Stimulated activated CD4-positive, alpha-beta T cell treated with anti-CD3 and anti-CD28 coated beads, Interleukin-2, amount 100 ng/mL, for 4 hours (primary cell): ENCODE measurements around the gene TBKBP1.

ENCODE experiments used
- DNase-seq: peaks from one replicate; pipeline ENCODE4 v3.0.0-alpha.2; 2020; ENCODE audit warnings: low read depth

TBKBP1 gene

DNA sequence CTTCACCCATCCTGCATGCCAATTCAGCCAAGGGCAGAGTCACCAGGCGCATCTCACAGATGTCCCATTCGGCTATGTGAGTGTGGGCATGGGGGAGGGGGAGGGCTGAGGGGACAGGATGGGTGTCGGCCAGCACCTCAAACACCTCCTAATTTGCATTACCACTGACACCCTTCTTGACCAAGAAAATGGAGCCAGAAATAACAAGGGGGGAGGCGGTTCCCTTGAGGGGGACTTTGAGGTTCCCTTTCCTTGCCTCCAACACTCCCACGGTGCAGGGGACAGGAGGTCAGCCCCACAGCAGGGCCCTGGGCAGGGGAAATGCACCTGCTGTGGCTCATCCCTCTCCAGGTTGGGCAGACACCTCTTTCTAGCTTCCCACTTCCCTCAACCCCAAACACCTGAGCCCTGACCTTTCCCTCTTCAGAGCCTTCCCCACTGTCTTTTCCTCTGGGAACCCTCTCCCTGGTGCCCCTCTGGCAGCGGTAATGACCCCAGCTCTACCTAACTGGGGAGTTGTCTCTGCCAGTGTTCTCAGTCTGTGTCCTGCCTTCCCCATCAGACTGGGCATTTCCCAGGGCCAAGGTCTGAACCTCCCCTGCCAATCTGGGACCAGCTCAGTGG lies 20.9 kb downstream of the TBKBP1 start:
- no peak for DNase-seq

GRCh38 chr17:47715669-47716325 lies 21.8 kb downstream of the TBKBP1 start:
- DNase-seq = no peak

DNA sequence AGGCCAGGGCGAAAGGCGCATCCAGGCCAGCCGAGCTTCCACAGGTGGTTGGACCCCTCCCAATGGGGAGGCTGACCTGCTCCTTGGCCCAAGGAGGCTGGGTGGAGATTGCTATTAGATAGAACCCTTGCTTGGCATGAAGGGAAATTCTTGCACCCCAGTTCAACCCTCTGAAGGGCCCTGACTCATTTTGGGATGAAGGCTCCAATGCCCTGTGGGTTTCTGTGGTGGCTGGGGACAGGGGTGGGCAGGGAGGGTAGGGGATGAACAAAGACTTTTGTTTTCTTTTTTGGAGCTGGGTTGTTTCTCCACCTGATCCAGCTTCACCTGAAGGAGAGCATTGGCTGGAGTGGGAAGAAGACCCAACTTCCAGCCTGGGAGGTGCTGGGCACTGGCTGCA lies 22.4 kb downstream of the TBKBP1 start:
- DNase-seq = no peak

DNA sequence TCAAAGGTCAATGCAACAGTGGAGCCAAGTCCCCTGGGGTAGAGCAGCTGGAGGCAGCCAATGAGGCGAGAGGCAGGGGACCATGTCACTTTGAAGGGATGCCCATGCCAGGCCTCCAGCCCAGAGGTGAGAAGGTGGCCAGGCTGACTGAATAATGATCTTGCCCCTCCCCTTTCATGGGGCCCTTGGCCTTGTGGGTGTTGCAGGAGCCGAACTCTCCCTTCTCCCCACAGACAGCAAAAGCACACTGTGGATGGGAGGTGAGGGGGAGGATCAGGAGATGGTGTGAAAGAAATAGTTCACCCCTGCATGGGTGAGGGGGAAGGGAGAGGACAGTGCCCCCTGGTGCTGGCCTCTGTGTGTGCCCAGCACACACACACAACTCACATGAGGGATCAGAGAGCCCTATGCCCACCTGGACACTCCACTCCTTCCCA lies 23.3 kb downstream of the TBKBP1 start:
- peak; percentile 65 for DNase-seq

GRCh38 chr17:47717979-47718621 lies 24.1 kb downstream of the TBKBP1 start:
- peak; percentile 81 for DNase-seq

GRCh38 chr17:47718634-47719405 lies 24.9 kb downstream of the TBKBP1 start:
- no peak for DNase-seq

GRCh38 chr17:47719411-47720152 lies 25.6 kb downstream of the TBKBP1 start:
- DNase-seq = peak; percentile 72

DNA sequence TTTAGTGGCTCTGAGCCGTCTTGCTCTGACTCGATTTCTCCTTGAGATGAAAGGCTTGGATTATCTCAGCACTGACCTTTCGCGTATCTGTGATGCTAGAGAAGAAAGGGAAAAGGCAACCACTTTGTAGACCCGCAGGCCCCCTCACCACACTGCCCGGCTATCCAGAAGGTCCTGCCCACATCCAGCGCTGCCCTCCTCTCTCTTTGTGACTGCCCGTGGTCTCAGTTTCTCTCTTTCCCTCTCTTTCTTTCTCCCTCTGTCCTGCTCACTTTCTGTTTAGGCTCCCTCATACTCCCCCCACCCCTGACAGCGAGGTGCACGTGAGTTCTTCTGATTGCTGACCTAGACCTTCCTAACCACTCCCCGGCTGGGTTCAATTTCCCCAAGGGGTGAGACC lies 26.2 kb downstream of the TBKBP1 start:
- no peak for DNase-seq

DNA sequence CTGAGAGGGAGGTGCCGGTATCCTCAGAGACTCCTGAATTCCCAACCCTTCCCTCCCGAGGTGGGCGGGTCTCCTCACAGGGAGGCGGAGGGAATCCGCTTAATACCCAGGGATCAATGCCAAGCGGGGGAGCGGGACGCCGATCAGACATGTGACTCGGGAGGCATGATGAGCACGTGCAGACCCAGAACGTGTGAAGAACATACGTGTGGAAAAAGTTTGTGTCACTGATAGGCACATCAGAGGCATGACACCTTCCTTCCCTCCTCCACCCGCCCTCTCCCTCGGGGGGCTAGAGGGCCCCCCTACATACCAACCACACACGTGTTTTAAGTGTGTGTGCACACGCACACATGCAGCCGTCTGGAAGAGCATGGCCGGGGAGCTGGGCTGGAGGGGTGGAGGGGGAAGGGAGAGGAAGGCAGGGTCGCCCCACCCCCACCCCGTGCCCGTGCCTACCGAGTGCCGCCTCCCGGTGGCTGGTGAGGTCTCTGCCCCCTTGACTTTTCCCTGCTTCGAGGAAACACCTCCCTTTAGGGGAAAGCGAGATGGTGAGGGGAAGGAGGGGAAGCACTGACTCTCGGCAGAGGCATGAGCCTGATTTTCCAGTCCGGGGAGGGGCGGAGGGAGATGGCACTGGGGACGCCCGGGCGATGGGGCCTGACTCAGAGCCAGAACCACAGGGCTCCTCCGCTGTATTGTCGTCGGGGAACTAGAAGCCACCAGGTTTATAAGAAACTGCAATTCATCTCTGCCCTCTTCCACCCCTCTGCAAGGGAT lies 27.0 kb downstream of the TBKBP1 start:
- DNase-seq = peak; percentile 99

DNA sequence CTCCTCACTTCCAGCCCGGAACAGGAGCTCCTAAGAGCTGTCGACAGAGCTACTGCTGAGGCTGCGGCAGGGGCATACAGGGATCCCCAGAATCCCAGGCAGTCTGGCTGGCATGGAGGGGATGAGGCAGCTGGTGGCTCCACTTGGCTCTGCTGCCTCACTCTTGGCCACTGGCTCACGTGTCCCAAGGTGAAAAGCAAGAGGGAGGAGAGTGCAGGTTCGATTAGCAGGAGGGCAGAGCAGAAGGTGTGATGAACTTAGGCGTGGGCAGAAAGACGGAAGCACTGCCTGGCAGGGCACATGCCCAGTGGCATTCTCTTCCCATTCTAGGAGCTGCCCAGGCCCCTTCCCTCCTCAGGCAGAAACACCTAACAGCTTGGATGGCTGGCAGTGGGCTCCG lies 27.8 kb downstream of the TBKBP1 start:
- DNase-seq = no peak

DNA sequence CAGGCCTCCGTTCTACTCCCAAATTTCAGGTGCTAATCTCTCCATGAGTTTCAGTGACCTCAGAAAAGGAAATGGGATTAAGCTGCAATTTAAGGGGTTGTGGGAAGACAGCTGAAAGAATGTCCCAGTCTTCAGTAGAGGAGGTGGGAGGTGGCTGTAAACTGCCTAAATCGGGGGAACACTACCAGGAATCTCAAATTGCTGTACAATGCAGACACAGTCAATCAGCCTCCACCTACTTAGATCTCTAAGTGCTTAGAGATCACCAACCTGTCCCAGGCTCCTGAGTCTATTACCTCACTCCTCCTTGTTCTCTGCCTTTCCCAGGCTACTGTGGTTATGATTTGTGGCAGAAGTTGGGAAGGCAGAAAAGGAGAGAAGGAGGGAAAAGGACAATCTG lies 30.7 kb downstream of the TBKBP1 start:
- DNase-seq = no peak

DNA sequence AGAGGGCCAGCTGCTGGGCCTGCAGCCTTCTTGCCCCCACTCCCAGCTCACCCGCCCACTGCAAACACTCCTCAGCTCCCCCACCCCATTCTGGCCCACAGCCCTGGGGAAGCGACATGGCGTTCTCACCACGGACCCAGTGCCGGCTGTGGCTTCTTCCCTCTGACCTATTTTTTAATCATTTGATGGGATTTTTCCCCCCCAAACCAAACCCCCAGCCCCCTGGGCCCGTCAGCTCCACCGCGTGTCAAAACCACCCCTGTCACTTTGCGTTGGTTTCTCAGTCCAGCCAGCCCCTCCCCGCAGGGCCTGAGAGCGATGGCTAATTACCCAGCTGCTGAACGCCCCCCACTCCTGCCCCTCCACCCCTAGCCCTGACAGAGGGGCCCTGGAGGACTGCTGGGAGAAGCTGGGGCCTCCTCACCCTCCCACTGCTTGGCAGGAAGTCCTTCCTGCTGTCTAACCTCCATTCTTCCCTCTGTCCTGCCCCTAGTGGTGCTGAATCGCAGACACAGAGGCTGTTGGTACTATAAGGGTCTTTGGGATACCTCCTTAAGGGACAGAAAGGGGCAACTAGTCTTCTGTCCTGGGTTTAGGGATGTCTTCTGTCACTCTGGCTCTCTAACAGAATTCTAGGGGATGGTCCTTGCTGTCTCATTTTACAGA lies 31.6 kb downstream of the TBKBP1 start:
- DNase-seq = no peak

DNA sequence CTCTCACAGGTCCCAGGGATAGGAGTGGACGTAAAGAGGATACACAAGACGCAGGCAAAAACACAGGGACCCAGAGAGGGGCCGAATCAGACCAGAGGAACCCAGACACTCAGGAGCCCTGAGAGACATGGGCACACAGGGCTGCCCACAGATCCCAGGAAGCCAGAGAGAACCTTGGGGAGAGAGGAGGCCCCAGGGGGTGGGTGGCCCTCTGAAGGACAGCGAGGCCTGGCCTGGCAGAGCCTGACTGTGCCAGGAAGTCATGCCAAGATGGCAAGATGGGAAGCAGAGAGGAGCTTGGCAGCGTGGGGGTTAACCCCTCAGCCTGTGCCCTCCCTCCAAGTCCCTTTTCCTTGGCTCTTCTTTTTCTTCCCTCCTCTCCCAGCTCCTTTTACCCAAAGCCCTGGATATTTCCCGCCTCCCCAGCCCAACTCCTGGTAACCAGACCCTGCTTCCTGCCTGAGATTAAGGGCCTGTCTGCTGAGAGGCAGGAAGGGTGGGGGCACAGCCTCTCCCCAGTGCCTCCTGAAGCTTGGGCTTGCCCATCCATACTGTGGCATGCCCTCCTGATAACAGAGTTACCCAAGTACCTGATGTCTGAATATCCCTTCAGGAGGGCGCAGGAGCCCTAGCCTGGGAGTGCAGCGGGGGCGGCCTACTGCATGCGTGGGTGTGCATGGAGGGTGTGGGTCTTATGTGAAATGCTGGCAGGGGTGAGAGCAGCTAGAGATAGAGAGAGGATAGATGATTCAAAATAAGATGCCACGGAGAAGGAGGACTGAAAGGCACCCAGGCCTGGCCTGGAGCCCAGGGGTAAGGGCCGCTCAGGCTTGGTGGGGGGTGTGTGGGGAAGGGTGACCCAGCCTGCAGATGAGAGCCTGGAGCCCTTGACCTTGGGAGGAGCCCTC lies 33.1 kb downstream of the TBKBP1 start:
- no peak for DNase-seq

GRCh38 chr17:47727704-47728036 lies 33.7 kb downstream of the TBKBP1 start:
- no peak for DNase-seq

- DNase-seq = no peak
Measured at GRCh38 chr17:47728214-47728877, 34.4 kb downstream of the TBKBP1 start.

DNA sequence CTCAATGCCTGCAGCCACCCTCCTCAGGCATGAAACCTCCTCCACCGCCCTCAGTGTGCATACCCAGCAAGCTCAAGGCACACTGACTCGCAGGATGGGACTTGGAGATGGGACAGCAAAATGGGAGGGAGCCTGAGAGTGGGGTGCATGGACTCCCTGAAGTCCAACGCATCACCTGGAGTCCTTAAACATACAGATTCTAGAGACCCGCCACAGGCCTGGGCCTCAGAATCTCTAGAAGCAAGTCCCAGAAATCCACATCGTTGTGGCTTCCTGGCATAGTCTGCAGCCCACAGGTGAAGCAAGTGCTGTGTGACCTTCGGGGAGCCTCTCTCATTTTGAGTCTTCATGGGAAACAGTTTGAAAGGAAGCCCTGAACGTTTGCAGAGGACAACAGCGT lies 35.5 kb downstream of the TBKBP1 start:
- no peak for DNase-seq

GRCh38 chr17:47730681-47731080 lies 36.7 kb downstream of the TBKBP1 start:
- DNase-seq = no peak

GRCh38 chr17:47731396-47731795 lies 37.4 kb downstream of the TBKBP1 start:
- DNase-seq = no peak

DNA sequence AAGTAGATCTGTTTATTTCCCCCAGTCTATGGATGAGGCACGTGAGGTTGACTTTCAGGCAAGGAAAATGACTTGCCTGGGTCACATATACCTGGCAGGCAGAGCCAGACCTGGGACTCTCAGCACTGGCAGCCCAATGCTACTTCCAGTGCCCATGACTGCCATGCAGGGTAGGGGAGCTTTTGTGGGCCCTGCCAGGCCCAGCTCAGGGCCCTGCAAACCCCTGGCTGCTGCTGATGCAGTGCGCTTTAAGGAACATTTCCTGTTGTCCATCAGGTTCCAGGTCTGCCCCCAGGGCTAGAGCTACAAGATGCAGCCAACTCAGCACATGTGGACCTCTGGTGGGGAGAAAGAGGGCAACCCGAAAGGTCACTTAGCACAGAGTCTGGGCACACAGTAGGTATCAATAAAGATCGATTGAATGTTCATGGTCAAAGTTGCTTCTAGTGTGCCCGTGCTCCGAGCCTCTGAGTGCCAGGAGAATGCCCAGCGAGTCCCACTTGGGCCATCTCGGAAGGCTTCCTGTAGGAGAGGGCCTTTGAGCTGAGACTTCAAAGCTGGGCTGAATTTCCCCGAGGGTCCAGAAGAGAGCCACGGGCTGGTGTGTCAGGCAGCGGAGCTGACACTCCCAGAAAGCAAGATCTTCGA lies 38.6 kb downstream of the TBKBP1 start:
- no peak for DNase-seq
